CD4-positive, alpha-beta T cell treated with Interleukin-15 for 1 hour (primary cell): ENCODE results near the gene SALL1.

Experiments
- DNase-seq: peaks from one replicate; pipeline ENCODE4 v3.0.0-alpha.2; 2020

The SALL1 gene

DNA sequence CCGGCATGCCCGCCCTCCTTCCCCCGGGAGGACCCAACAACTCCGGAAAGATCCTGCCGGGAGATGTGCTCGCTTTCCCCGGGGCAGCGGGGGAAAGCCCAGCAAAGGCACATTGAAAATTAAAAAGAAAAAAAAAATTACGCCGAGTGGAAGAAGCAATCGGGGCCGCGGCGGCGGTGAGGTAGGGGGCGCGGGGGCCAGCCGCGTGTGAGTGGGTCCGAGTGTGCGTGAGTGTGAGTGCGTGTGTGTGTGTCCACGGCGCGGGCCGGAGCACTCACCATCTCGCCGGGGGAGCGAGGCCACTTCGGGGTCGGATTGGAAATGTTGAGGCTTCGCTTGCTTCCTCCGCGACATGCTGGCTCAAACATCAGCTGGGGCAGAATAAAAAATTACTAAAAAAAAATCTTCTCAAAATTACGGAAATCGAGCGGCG is at the start of gene SALL1:
SALL1 (minus strand) TSS at position 383 of the 433 bp plus-strand sequence; CDS start at position 354, 29 bp downstream.
- DNase-seq = no peak

DNA sequence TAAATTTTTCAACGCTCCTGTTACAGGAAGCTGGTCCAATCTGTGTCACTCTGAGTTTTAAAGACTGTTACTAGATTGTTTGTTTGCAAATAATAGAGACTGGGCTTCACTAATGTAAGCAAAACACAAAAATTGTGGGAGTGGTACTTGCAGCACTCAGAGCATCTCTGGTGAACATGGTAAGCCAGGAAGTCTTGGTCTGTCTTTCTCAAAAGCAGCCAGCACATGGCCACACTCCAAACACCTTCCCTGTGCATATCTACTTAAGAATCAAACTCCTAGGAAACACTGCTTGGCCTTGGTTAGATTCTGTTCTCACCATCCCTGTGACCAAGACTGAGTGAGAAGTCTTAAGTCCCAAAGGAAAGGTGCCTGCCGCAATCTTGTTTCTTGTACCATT is 49.7 kb upstream of the SALL1 start:
- DNase-seq = no peak

- no peak for DNase-seq
These were observed 47.1 kb upstream of the SALL1 start for GRCh38 chr16:51197953-51198748.

DNA sequence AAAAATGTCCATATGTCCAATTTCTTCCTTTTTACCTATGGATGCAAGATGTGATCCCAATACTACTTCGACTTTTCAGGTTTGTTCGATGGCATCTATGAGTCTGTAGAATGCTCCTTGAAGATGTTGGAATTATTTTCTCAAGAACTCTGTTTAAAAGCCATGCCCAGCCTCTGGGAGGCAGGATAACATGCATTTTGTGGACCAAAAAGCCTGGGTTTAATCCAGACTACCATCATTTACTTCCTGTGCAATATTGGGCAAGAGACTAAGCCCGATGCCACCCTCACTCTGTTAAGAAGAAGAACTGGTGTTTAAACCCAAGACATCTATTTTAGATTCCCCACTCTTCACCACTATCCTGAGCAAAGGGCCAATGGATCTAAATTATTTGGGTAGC is 42.8 kb upstream of the SALL1 start:
- DNase-seq = no peak

GRCh38 chr16:51184702-51185433 is 33.8 kb upstream of the SALL1 start:
- no peak for DNase-seq

GRCh38 chr16:51181503-51181811 is 30.4 kb upstream of the SALL1 start:
- no peak for DNase-seq

- no peak for DNase-seq
These were observed 29.8 kb upstream of the SALL1 start for GRCh38 chr16:51180719-51181502.

GRCh38 chr16:51175081-51175480 is 24.0 kb upstream of the SALL1 start:
- DNase-seq = no peak

- DNase-seq = no peak
These were observed 21.3 kb upstream of the SALL1 start for GRCh38 chr16:51172368-51172767.

- DNase-seq = no peak
These were observed 17.7 kb upstream of the SALL1 start for GRCh38 chr16:51168755-51169154.

DNA sequence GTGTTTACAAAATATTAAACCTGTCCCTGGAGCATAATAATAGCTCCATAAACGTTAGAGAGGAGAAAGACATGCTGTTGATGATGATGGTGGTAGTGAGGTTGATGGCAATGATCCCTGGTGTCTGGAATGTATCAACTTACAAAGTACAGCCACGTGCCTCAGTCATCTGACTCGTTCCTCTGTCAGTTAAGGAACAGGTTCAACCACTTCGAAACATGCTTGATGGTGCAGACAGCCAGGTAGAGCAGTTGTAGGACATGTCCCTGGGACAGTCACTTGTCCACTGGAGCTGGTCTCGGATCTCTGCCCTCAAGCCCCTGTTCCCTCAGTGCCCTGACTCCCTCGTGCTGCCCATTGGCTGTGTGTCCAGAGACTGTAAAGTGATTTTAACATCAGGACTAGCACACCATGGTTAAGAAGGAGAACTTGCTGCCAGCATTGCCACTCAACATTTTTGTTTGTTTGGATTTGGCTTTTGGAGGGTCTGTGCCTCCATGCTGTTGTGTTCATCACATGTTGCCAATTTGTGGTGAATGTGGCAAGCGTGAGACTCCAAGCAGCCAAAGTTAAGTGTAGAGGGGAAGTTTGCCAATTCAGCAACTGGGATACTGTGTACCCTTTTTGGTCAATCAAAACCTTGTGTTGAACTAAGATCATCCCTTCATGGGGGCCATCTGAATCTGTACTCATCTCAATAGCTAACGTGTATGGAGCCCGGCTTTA is 16.3 kb upstream of the SALL1 start:
- DNase-seq = no peak

DNA sequence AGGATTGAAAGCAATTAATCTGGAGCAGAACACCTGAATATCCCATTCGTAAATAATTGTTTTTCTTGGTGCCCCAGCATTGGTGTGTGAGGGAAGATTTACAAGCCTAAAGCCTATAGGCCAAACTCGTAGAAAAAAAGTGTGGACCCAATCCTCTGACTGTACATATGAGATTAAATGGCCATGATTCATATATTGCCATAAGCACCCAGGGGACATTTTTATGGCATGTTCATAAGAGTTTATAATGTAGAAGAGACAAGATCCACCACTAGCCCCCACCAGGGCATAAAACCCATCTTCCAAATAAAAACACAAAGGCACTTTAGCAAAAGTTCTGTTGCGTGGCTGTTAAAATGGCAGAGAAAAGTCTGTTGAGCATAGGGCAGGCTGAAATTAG is 15.5 kb upstream of the SALL1 start:
- no peak for DNase-seq

GRCh38 chr16:51166091-51166490 is 15.0 kb upstream of the SALL1 start:
- DNase-seq = no peak

DNA sequence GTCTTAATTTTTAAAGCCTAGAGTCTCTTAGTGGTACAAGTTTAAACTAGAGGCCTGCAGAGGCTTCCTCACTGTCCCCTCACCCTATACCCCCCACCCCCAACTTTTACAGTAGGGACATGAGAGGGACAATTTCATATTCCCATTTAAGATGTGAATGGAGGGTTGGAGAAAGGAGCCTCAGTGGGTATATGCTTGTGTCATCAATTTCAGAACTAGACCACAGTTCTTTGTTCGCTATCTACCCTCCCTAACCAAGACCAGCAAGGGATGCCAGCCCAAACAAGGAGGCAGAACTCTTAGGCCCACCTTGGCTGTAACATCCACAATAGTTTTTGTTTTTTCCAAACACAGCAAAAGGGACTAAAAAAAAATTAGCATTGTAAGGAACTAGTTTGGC is 14.0 kb upstream of the SALL1 start:
- no peak for DNase-seq

- DNase-seq = no peak
These were observed 13.5 kb upstream of the SALL1 start for GRCh38 chr16:51164574-51164973.

DNA sequence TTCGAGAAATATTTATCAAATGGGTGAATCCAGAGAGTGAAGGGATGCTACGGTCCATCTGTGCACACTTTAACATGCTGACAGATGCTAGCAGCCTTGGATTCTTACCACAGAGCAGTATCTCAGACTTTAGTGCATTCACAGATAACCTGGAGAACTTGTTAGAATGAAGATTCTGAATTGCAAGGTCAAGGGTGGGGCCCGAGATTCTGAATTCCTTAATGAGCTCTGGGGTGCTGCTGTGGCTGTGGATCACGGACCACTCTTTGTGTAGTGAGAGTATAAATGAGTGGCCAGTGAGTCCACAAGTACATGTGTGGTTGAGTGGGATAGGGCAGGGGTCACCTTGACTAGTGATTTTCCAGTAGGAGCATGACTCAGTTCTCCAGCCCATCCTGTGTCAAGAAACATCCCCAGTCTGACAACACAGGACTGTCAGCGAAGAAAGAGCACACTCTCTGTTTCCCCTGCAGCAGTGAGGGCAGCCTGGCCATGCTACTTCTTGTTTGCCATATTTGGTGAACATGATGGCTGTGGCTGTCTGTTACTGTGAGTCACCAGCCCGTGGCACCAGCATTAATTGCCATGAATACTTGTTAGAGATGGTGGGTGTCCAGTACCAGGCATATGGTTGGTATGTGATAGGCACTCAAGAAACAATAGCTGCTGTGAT is 13.0 kb upstream of the SALL1 start:
- no peak for DNase-seq

DNA sequence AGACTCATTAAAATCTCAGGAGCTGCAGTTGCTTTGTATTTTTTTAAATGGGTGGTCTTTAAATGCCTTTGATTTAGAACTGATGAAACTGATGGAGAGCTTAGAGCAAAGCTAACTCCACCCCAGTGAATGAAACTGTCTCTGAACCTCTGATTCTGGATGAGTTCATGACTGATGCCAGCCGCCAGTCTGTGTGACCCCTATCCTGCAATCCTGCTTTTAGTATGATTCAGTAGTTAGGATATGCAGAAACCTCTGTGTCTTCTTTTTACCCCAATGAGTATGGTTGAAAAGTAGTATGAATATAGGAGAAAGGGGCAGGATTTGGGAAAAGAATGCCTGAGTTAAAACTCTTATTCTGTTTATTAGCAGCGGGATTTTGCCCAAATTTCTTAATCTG is 12.3 kb upstream of the SALL1 start:
- DNase-seq = no peak

GRCh38 chr16:51161440-51162195 is 10.5 kb upstream of the SALL1 start:
- no peak for DNase-seq

GRCh38 chr16:51159865-51160264 is 8.8 kb upstream of the SALL1 start:
- no peak for DNase-seq

GRCh38 chr16:51159296-51159695 is 8.2 kb upstream of the SALL1 start:
- no peak for DNase-seq

GRCh38 chr16:51157698-51158097 is 6.6 kb upstream of the SALL1 start:
- no peak for DNase-seq

DNA sequence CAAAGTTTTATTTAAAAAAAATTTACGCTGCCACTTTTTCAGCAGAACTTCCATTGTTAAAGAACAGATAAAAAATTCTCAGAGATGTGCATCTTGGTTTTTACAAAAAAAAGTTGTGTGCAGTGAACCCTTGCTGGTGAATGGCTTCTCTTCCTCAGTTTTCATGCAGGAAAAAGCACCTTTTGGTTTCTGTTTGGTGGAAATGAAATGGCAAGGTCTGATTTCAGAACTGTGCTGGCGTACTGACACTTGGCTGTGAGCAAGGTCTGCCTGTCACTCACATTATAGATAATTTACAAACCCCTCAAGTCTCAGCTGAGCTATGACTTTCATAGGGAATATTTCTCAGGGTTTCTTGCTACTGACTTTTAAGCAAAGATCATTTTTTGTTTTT is 5.7 kb upstream of the SALL1 start:
- no peak for DNase-seq
